Stimulated activated CD8-positive, alpha-beta memory T cell treated with anti-CD3 and anti-CD28 coated beads, Interleukin-15, amount 100 ng/mL, for 48 hours (primary cell): ENCODE measurements around the gene HIGD2A.
A peak's percentile ranks its signal among the peaks of the same experiment; 100 is the strongest.

Experiments used
- DNase-seq, 2 donors: peaks; one replicate each; pipeline ENCODE4 v3.0.0-alpha.2; 2020; ENCODE audit warnings: low read depth in 2 of 2

The HIGD2A gene

GRCh38 chr5:176415952-176416924, 27.7 kb downstream of the HIGD2A start, which contains the start of gene CLTB:
Gene CLTB (minus strand): TSS chr5:176416539. CDS start chr5:176416363, 176 bp downstream.
- peak; percentile 84 to 87 for DNase-seq

- no peak for DNase-seq
Measured at GRCh38 chr5:176416965-176417364, 28.4 kb downstream of the HIGD2A start.

- no peak for DNase-seq
Measured at GRCh38 chr5:176418251-176418650, 29.7 kb downstream of the HIGD2A start.

- DNase-seq, result no peak
Measured at GRCh38 chr5:176420086-176420485, 31.5 kb downstream of the HIGD2A start.

- DNase-seq, result no peak
Measured at GRCh38 chr5:176420972-176421544, 32.5 kb downstream of the HIGD2A start.

GRCh38 chr5:176424181-176424580, 35.6 kb downstream of the HIGD2A start:
- DNase-seq, result no peak

- no peak for DNase-seq
Measured at GRCh38 chr5:176425138-176425537, 36.6 kb downstream of the HIGD2A start.

- no peak for DNase-seq
Measured at GRCh38 chr5:176425791-176426190, 37.2 kb downstream of the HIGD2A start.

GRCh38 chr5:176426876-176427275, 38.3 kb downstream of the HIGD2A start:
- DNase-seq, result no peak

GRCh38 chr5:176427971-176428370, 39.4 kb downstream of the HIGD2A start:
- no peak for DNase-seq

GRCh38 chr5:176429972-176430371, 41.4 kb downstream of the HIGD2A start:
- DNase-seq, result no peak

- DNase-seq, result no peak
Measured at GRCh38 chr5:176432707-176433106, 44.2 kb downstream of the HIGD2A start.

GRCh38 chr5:176436656-176437055, 48.1 kb downstream of the HIGD2A start:
- no peak for DNase-seq

- DNase-seq, result no peak
Measured at GRCh38 chr5:176438959-176439757, 50.6 kb downstream of the HIGD2A start.
